ENCODE results near the gene PLCL2.

The PLCL2 gene

GRCh38 chr3:16884748-16885592 lies at the start of gene PLCL2:
Gene PLCL2, plus strand, starts transcription at chr3:16884955. Its CDS starts 85 bp downstream, at chr3:16885040.
- Histone ChIP-seq H3K36me3 (ENCODE audit: insufficient read depth, low read length) (no peaks in the 10 kb centered on the region), H3K79me2 (ENCODE audit: control insufficient read depth, insufficient read depth, low read length, unreplicated experiment) (peaks cover 40% of the 10 kb centered on the region), H2AFZ (ENCODE audit: low read length, unreplicated experiment) (peak within 1 kb of the TSS; percentile 97), H3K4me1 (ENCODE audit: control insufficient read depth, insufficient read depth, low read length, unreplicated experiment) (peaks cover 26% of the 10 kb centered on the region), H3K4me3 (ENCODE audit: low read depth, low read length) (peak within 1 kb of the TSS; percentile 96), H3K27ac (ENCODE audit: low read depth, low read length) (peak within 1 kb of the TSS; percentile 6; the same call in 1 of the 2 replicates), H3K27me3 (ENCODE audit: insufficient read depth, low read length) (no peaks in the 10 kb centered on the region)

GRCh38 chr3:16836505-16837237 lies 48.1 kb upstream of the PLCL2 start:
- H3K79me2 ChIP-seq (ENCODE audit: control insufficient read depth, insufficient read depth, low read length, unreplicated experiment) = no peaks in the 10 kb centered on the region
- H2AFZ ChIP-seq (ENCODE audit: low read length, unreplicated experiment) = no peak overlapping the region
- no peaks in the 10 kb centered on the region for H3K36me3 ChIP-seq (ENCODE audit: insufficient read depth, low read length)
- no peak overlapping the region for H3K4me3 ChIP-seq (ENCODE audit: low read depth, low read length)
- H3K27ac ChIP-seq (ENCODE audit: low read depth, low read length) = no peak overlapping the region
- H3K4me1 ChIP-seq (ENCODE audit: control insufficient read depth, insufficient read depth, low read length, unreplicated experiment) = peaks cover 7% of the 10 kb centered on the region
- no peaks in the 10 kb centered on the region for H3K27me3 ChIP-seq (ENCODE audit: insufficient read depth, low read length)

- no peak overlapping the region for H2AFZ ChIP-seq (ENCODE audit: low read length, unreplicated experiment)
- no peak overlapping the region for H3K27ac ChIP-seq (ENCODE audit: low read depth, low read length)
- H3K79me2 ChIP-seq (ENCODE audit: control insufficient read depth, insufficient read depth, low read length, unreplicated experiment) = no peaks in the 10 kb centered on the region
- no peaks in the 10 kb centered on the region for H3K27me3 ChIP-seq (ENCODE audit: insufficient read depth, low read length)
- H3K4me1 ChIP-seq (ENCODE audit: control insufficient read depth, insufficient read depth, low read length, unreplicated experiment) = peaks cover 7% of the 10 kb centered on the region
- H3K36me3 ChIP-seq (ENCODE audit: insufficient read depth, low read length) = no peaks in the 10 kb centered on the region
- H3K4me3 ChIP-seq (ENCODE audit: low read depth, low read length) = no peak overlapping the region
Measured at GRCh38 chr3:16837602-16838001, 47.2 kb upstream of the PLCL2 start.

GRCh38 chr3:16838561-16838960 lies 46.2 kb upstream of the PLCL2 start:
- Histone ChIP-seq H3K4me3 (ENCODE audit: low read depth, low read length) (no peak overlapping the region), H3K4me1 (ENCODE audit: control insufficient read depth, insufficient read depth, low read length, unreplicated experiment) (peaks cover 7% of the 10 kb centered on the region), H3K27me3 (ENCODE audit: insufficient read depth, low read length) (no peaks in the 10 kb centered on the region), H3K36me3 (ENCODE audit: insufficient read depth, low read length) (no peaks in the 10 kb centered on the region), H3K27ac (ENCODE audit: low read depth, low read length) (no peak overlapping the region), H2AFZ (ENCODE audit: low read length, unreplicated experiment) (no peak overlapping the region), H3K79me2 (ENCODE audit: control insufficient read depth, insufficient read depth, low read length, unreplicated experiment) (no peaks in the 10 kb centered on the region)

- no peaks in the 10 kb centered on the region for H3K79me2 ChIP-seq (ENCODE audit: control insufficient read depth, insufficient read depth, low read length, unreplicated experiment)
- peaks cover 7% of the 10 kb centered on the region for H3K4me1 ChIP-seq (ENCODE audit: control insufficient read depth, insufficient read depth, low read length, unreplicated experiment)
- no peak overlapping the region for H2AFZ ChIP-seq (ENCODE audit: low read length, unreplicated experiment)
Measured at GRCh38 chr3:16839271-16840100, 45.3 kb upstream of the PLCL2 start.

GRCh38 chr3:16840101-16840424 lies 44.7 kb upstream of the PLCL2 start:
- peaks cover 7% of the 10 kb centered on the region for H3K4me1 ChIP-seq (ENCODE audit: control insufficient read depth, insufficient read depth, low read length, unreplicated experiment)
- no peak overlapping the region for H2AFZ ChIP-seq (ENCODE audit: low read length, unreplicated experiment)
- H3K79me2 ChIP-seq (ENCODE audit: control insufficient read depth, insufficient read depth, low read length, unreplicated experiment) = no peaks in the 10 kb centered on the region
- H3K36me3 ChIP-seq (ENCODE audit: insufficient read depth, low read length) = no peaks in the 10 kb centered on the region
- H3K4me3 ChIP-seq (ENCODE audit: low read depth, low read length) = no peak overlapping the region
- no peaks in the 10 kb centered on the region for H3K27me3 ChIP-seq (ENCODE audit: insufficient read depth, low read length)
- no peak overlapping the region for H3K27ac ChIP-seq (ENCODE audit: low read depth, low read length)

More at GRCh38 chr3:16839271-16840100, 45.3 kb upstream of the PLCL2 start:
- Histone ChIP-seq H3K27me3 (ENCODE audit: insufficient read depth, low read length) (no peaks in the 10 kb centered on the region), H3K4me3 (ENCODE audit: low read depth, low read length) (no peak overlapping the region), H3K27ac (ENCODE audit: low read depth, low read length) (no peak overlapping the region), H3K36me3 (ENCODE audit: insufficient read depth, low read length) (no peaks in the 10 kb centered on the region)

GRCh38 chr3:16841041-16841753 lies 43.6 kb upstream of the PLCL2 start:
- Histone ChIP-seq H3K4me3 (ENCODE audit: low read depth, low read length) (no peak overlapping the region), H3K27me3 (ENCODE audit: insufficient read depth, low read length) (no peaks in the 10 kb centered on the region), H3K4me1 (ENCODE audit: control insufficient read depth, insufficient read depth, low read length, unreplicated experiment) (peaks cover 7% of the 10 kb centered on the region), H3K79me2 (ENCODE audit: control insufficient read depth, insufficient read depth, low read length, unreplicated experiment) (no peaks in the 10 kb centered on the region), H2AFZ (ENCODE audit: low read length, unreplicated experiment) (no peak overlapping the region), H3K36me3 (ENCODE audit: insufficient read depth, low read length) (no peaks in the 10 kb centered on the region), H3K27ac (ENCODE audit: low read depth, low read length) (no peak overlapping the region)

- Histone ChIP-seq H2AFZ (ENCODE audit: low read length, unreplicated experiment) (no peak overlapping the region), H3K4me3 (ENCODE audit: low read depth, low read length) (no peak overlapping the region), H3K79me2 (ENCODE audit: control insufficient read depth, insufficient read depth, low read length, unreplicated experiment) (no peaks in the 10 kb centered on the region), H3K4me1 (ENCODE audit: control insufficient read depth, insufficient read depth, low read length, unreplicated experiment) (peaks cover 7% of the 10 kb centered on the region), H3K36me3 (ENCODE audit: insufficient read depth, low read length) (no peaks in the 10 kb centered on the region), H3K27ac (ENCODE audit: low read depth, low read length) (no peak overlapping the region), H3K27me3 (ENCODE audit: insufficient read depth, low read length) (no peaks in the 10 kb centered on the region)
Measured at GRCh38 chr3:16841904-16842271, 42.9 kb upstream of the PLCL2 start.

GRCh38 chr3:16842272-16843270 lies 42.2 kb upstream of the PLCL2 start:
- no peak overlapping the region for H2AFZ ChIP-seq (ENCODE audit: low read length, unreplicated experiment)
- H3K4me3 ChIP-seq (ENCODE audit: low read depth, low read length) = no peak overlapping the region
- H3K79me2 ChIP-seq (ENCODE audit: control insufficient read depth, insufficient read depth, low read length, unreplicated experiment) = no peaks in the 10 kb centered on the region
- H3K36me3 ChIP-seq (ENCODE audit: insufficient read depth, low read length) = no peaks in the 10 kb centered on the region
- H3K4me1 ChIP-seq (ENCODE audit: control insufficient read depth, insufficient read depth, low read length, unreplicated experiment) = peaks cover 7% of the 10 kb centered on the region
- H3K27ac ChIP-seq (ENCODE audit: low read depth, low read length) = no peak overlapping the region
- H3K27me3 ChIP-seq (ENCODE audit: insufficient read depth, low read length) = no peaks in the 10 kb centered on the region
